Uterus (tissue), 4 donors: Measurements from ENCODE around the gene STPG4. TPM values are rescaled to one million over a fixed set of nuclear protein-coding genes. Genes with fewer than 3 reads are reported as not detected.

Source experiments
- DNase-seq, 2 donors: peaks; one replicate each; pipeline ENCODE4 v3.0.0-alpha.2; 2019 to 2020
- H3K27ac ChIP-seq, 2 donors: fragments of 200-600 bp; sonication (generic); 1 replicate in 1 of 2; 2 replicates in 1 of 2; pipeline ENCODE4 v1.5.1; 2016 to 2018
- H3K27me3 ChIP-seq, 2 donors: fragments of 200-600 bp; sonication (generic); one replicate each; pipeline ENCODE4 v1.5.1; 2018 to 2019; ENCODE audit warnings: control low read depth in 1 of 2
- H3K36me3 ChIP-seq, 2 donors: fragments of 200-600 bp; sonication (generic); one replicate each; pipeline ENCODE4 v1.5.1; 2019; ENCODE audit warnings: control low read depth in 1 of 2
- H3K4me1 ChIP-seq, 2 donors: fragments of 200-600 bp; sonication (generic); one replicate each; pipeline ENCODE4 v1.5.1; 2018 to 2019; ENCODE audit warnings: control low read depth in 1 of 2
- H3K4me3 ChIP-seq, 2 donors: fragments of 200-600 bp; sonication (generic); 1 replicate in 1 of 2; 2 replicates in 1 of 2; pipeline ENCODE4 v1.5.1; 2018 to 2019; ENCODE audit warnings: mild to moderate bottlenecking in 1 of 2
- H3K9me3 ChIP-seq, 2 donors: fragments of 200-600 bp; sonication (generic); one replicate each; pipeline ENCODE4 v1.5.1; 2019; ENCODE audit warnings: control low read depth in 1 of 2
- CTCF ChIP-seq, 4 experiments: fragments of 200-600 bp in 2 of 4; fragments of 450-650 bp in 2 of 4; sonication (generic) in 2 of 4; IDR thresholded peaks; one replicate each; pipeline ENCODE4 v1.5.1; 2016 to 2019; ENCODE audit warnings: antibody characterized with exemption in 4 of 4, mild to moderate bottlenecking in 2 of 4, moderate library complexity in 1 of 4
- POLR2A ChIP-seq, 2 donors: fragments of 450-650 bp; IDR thresholded peaks; one replicate each; pipeline ENCODE4 v1.6.1; 2016; ENCODE audit warnings: antibody characterized with exemption in 2 of 2, mild to moderate bottlenecking in 1 of 2, moderate library complexity in 1 of 2
- intact Hi-C: fragments of 100-400 bp; cut with DNase I; formaldehyde crosslinking; loops from one replicate; pipeline ENCODE4 v1.15.1; 2023; ENCODE audit warnings: low total_unique reads
- total RNA-seq, 4 donors: library from RNA; depleted of rRNA in 3 of 4; stranded (reverse); fragments of >200 nt in 3 of 4; gene quantifications; one replicate each; pipeline versions ENCODE4 v1.1.0 to v1.2.4, GENCODE V29; 2014 to 2023
- donor health status: DM: yes; HTN: yes; CAD: no.

STPG4 gene
- total RNA-seq, 4 donors from 2014 or later = 1.0 TPM; not detected in 3

- Histone ChIP-seq H3K27ac (peak overlapping the region; percentile 34 to 63), H3K36me3 (no peaks in the 10 kb centered on the region), H3K9me3 (no peaks in the 10 kb centered on the region), H3K4me3 (no peak overlapping the region), H3K4me1 (peaks cover 0 to 34% of the 10 kb centered on the region in 2 donors), H3K27me3 (no peaks in the 10 kb centered on the region)
- DNase-seq = no peak
- TF ChIP-seq POLR2A (IDR thresholded peaks at IDR 0.05) = no peak
- TF ChIP-seq CTCF (IDR thresholded peaks at IDR 0.05) = no peak
- intact Hi-C loops = no loop called here
Measured at GRCh38 chr2:47062681-47063537, 92.2 kb downstream of the STPG4 start.

- Histone ChIP-seq H3K36me3 (no peaks in the 10 kb centered on the region), H3K4me1 (peaks cover 6 to 42% of the 10 kb centered on the region in 2 donors), H3K9me3 (no peaks in the 10 kb centered on the region), H3K4me3 (no peak overlapping the region), H3K27me3 (no peaks in the 10 kb centered on the region), H3K27ac (peak overlapping the region; percentile 5 to 63)
- no peak for DNase-seq
- intact Hi-C loops = no loop called here
- TF ChIP-seq POLR2A (IDR thresholded peaks at IDR 0.05) (no peak), CTCF (IDR thresholded peaks at IDR 0.05) (no peak)
Measured at GRCh38 chr2:47061944-47062678, 93.0 kb downstream of the STPG4 start.

- DNase-seq = no peak
- no peak overlapping the region for H3K4me3 ChIP-seq
- no peaks in the 10 kb centered on the region for H3K27me3 ChIP-seq
- TF ChIP-seq CTCF (IDR thresholded peaks at IDR 0.05) (no peak), POLR2A (IDR thresholded peaks at IDR 0.05) (no peak)
- no peaks in the 10 kb centered on the region for H3K9me3 ChIP-seq
- intact Hi-C loops = no loop called here
- H3K36me3 ChIP-seq = no peaks in the 10 kb centered on the region
- H3K4me1 ChIP-seq = peaks cover 17 to 50% of the 10 kb centered on the region in 2 donors
- no peak overlapping the region for H3K27ac ChIP-seq
Measured at GRCh38 chr2:47060652-47061170, 94.4 kb downstream of the STPG4 start.

- Histone ChIP-seq H3K36me3 (no peaks in the 10 kb centered on the region), H3K4me1 (peaks cover 17 to 53% of the 10 kb centered on the region in 2 donors), H3K27me3 (no peaks in the 10 kb centered on the region), H3K4me3 (no peak overlapping the region), H3K27ac (peak overlapping the region; percentile 87), H3K9me3 (no peaks in the 10 kb centered on the region)
- intact Hi-C loops = no loop called here
- peak; percentile 71 to 84 for DNase-seq
- TF ChIP-seq CTCF (IDR thresholded peaks at IDR 0.05) (peak in 1 of 4 experiments; percentile 7), POLR2A (IDR thresholded peaks at IDR 0.05) (no peak)
Measured at GRCh38 chr2:47058003-47058931, 96.8 kb downstream of the STPG4 start.
